DND-41 (cell line): ENCODE measurements around the gene LRRN4CL.
"Not testable (repeated sequence)": the region's sequence is repeated elsewhere in the genome, so short reads cannot be mapped to it uniquely, and the experiment has no call there.

Experiments used
- ATAC-seq: fragments of 200-7000 bp; cut with Tn5 transposase; 3 replicates; pipeline ENCODE4 v1.9.1; 2021; ENCODE audit warnings: low read depth; ENCODE audit not compliant: insufficient read depth
- DNase-seq: peaks from one replicate; pipeline ENCODE4 v3.0.0-alpha.2; 2020
- H2AFZ ChIP-seq: 2 replicates; pipeline ENCODE4 v1.6.0; 2012; ENCODE audit warnings: low read depth, low read length
- H3K27ac ChIP-seq: 2 replicates; pipeline ENCODE4 v1.5.1; 2012; ENCODE audit warnings: low read length, inconsistent platforms
- H3K27me3 ChIP-seq: fragments of 200-600 bp; sonication (generic); 2 replicates; pipeline ENCODE4 v1.6.0; 2012; ENCODE audit warnings: low read length, mild to moderate bottlenecking, inconsistent platforms; ENCODE audit not compliant: insufficient read depth, poor library complexity
- H3K36me3 ChIP-seq: 2 replicates; pipeline ENCODE4 v1.5.1; 2012; ENCODE audit warnings: low read length, inconsistent platforms; ENCODE audit not compliant: insufficient read depth
- H3K4me1 ChIP-seq: 2 replicates; pipeline ENCODE4 v1.5.1; 2012; ENCODE audit warnings: mild to moderate bottlenecking, low read length; ENCODE audit not compliant: insufficient read depth
- H3K4me2 ChIP-seq: 2 replicates; pipeline ENCODE4 v1.6.0; 2012; ENCODE audit warnings: mild to moderate bottlenecking, moderate library complexity, low read length, inconsistent platforms; ENCODE audit not compliant: insufficient read depth
- H3K4me3 ChIP-seq, 2 experiments: fragments of 200-600 bp in 1 of 2; shearing (Covaris generic) in 1 of 2; 2 replicates each; pipeline ENCODE4 v1.5.1; 2012 to 2016; ENCODE audit warnings: inconsistent platforms in 2 of 2, low read length in 2 of 2, mild to moderate bottlenecking in 2 of 2, low read depth in 1 of 2, moderate library complexity in 1 of 2
- H3K79me2 ChIP-seq: 2 replicates; pipeline ENCODE4 v1.6.0; 2012; ENCODE audit warnings: low read length, inconsistent platforms; ENCODE audit not compliant: insufficient read depth
- H3K9ac ChIP-seq: 2 replicates; pipeline ENCODE4 v1.6.0; 2012; ENCODE audit warnings: low read depth, mild to moderate bottlenecking, inconsistent platforms, low read length, moderate library complexity
- H3K9me3 ChIP-seq: 2 replicates; pipeline ENCODE4 v1.5.1; 2012; ENCODE audit warnings: low read length, moderate library complexity, mild to moderate bottlenecking, inconsistent platforms; ENCODE audit not compliant: insufficient read depth, severe bottlenecking
- H4K20me1 ChIP-seq: 2 replicates; pipeline ENCODE4 v1.6.0; 2012; ENCODE audit warnings: low read length; ENCODE audit not compliant: insufficient read depth
- CTCF ChIP-seq: IDR thresholded peaks from 2 replicates; pipeline ENCODE4 v1.5.1; 2012; ENCODE audit warnings: borderline replicate concordance, low read length, moderate library complexity, mild to moderate bottlenecking; ENCODE audit not compliant: poor library complexity, severe bottlenecking; ENCODE audit errors: extremely low read depth
- EZH2 ChIP-seq: IDR thresholded peaks from 3 replicates; pipeline ENCODE4 v1.6.1; 2012; ENCODE audit warnings: borderline replicate concordance, low read depth, mild to moderate bottlenecking, moderate library complexity, low read length, inconsistent platforms; ENCODE audit not compliant: severe bottlenecking

The LRRN4CL gene

GRCh38 chr11:62689421-62690183 is at the start of gene LRRN4CL:
Gene LRRN4CL (minus strand): TSS chr11:62689530. CDS start chr11:62688508, 1,022 bp downstream.
- ATAC-seq (no peak), DNase-seq (no peak)
- Histone ChIP-seq H3K27me3 (no peaks in the 10 kb centered on the region), H3K4me2 (no peak within 1 kb of the TSS), H3K9ac (no peak within 1 kb of the TSS), H2AFZ (no peak within 1 kb of the TSS), H3K9me3 (no peaks in the 10 kb centered on the region), H3K79me2 (no peaks in the 10 kb centered on the region), H4K20me1 (no peaks in the 10 kb centered on the region), H3K4me1 (no peaks in the 10 kb centered on the region), H3K27ac (no peak within 1 kb of the TSS; the same call in 1 of the 2 replicates), H3K4me3 (no peak within 1 kb of the TSS), H3K36me3 (peaks cover 39% of the 10 kb centered on the region)
- TF ChIP-seq EZH2: no peak
- TF ChIP-seq CTCF: no peak

- DNase-seq (no peak), ATAC-seq (no peak)
- H4K20me1 ChIP-seq: no peaks in the 10 kb centered on the region
- H3K4me3 ChIP-seq: no peak overlapping the region
- H3K9ac ChIP-seq: no peak overlapping the region
- no peak overlapping the region for H2AFZ ChIP-seq
- H3K4me2 ChIP-seq: no peak overlapping the region
- no peak for TF ChIP-seq CTCF
- no peak for TF ChIP-seq EZH2
- no peaks in the 10 kb centered on the region for H3K4me1 ChIP-seq
- H3K79me2 ChIP-seq: peaks cover 21% of the 10 kb centered on the region
- no peaks in the 10 kb centered on the region for H3K27me3 ChIP-seq
- H3K27ac ChIP-seq: no peak overlapping the region
- no peaks in the 10 kb centered on the region for H3K9me3 ChIP-seq
- peaks cover 66% of the 10 kb centered on the region for H3K36me3 ChIP-seq
Observed at GRCh38 chr11:62737196-62737595, 47.9 kb upstream of the LRRN4CL start.

GRCh38 chr11:62732830-62733229 is 43.5 kb upstream of the LRRN4CL start:
- Histone ChIP-seq H3K27ac (no peak overlapping the region), H2AFZ (no peak overlapping the region), H3K4me3 (no peak overlapping the region), H3K9ac (no peak overlapping the region), H3K79me2 (peaks cover 59% of the 10 kb centered on the region), H4K20me1 (peaks cover 3% of the 10 kb centered on the region; the same call in 1 of the 2 replicates), H3K9me3 (no peaks in the 10 kb centered on the region), H3K36me3 (peaks cover 56% of the 10 kb centered on the region), H3K27me3 (no peaks in the 10 kb centered on the region), H3K4me1 (peaks cover 21% of the 10 kb centered on the region), H3K4me2 (no peak overlapping the region)
- peak; percentile 35 for TF ChIP-seq CTCF
- TF ChIP-seq EZH2: no peak
- DNase-seq: no peak
- ATAC-seq: no peak

GRCh38 chr11:62730076-62730475 is 40.7 kb upstream of the LRRN4CL start:
- H4K20me1 ChIP-seq: peaks cover 19% of the 10 kb centered on the region
- H3K4me2 ChIP-seq: peak overlapping the region; percentile 65
- peak overlapping the region; percentile 13 to 74; a peak in 3 of 4 replicates for H3K4me3 ChIP-seq
- H3K9me3 ChIP-seq, DNase-seq, H2AFZ ChIP-seq, ATAC-seq, H3K27me3 ChIP-seq: not testable (repeated sequence)
- H3K9ac ChIP-seq: peak overlapping the region; percentile 94
- H3K27ac ChIP-seq: peak overlapping the region; percentile 53; the same call in 1 of the 2 replicates
- H3K79me2 ChIP-seq: peaks cover 76% of the 10 kb centered on the region
- peaks cover 51% of the 10 kb centered on the region for H3K36me3 ChIP-seq
- H3K4me1 ChIP-seq: peaks cover 30% of the 10 kb centered on the region
